GM23338 (cell line): ENCODE results near the gene TOX2. TPM values are rescaled to one million over a fixed set of nuclear protein-coding genes. Genes with fewer than 3 reads are reported as not detected.

Experiments
- ATAC-seq: fragments of 200-7000 bp; cut with Tn5 transposase; 3 replicates; pipeline ENCODE4 v1.9.1; 2020
- DNase-seq: peaks from one replicate; pipeline ENCODE4 v3.0.0-alpha.2; 2015; ENCODE audit warnings: low spot score
- H2AFZ ChIP-seq: fragments of 200-600 bp; sonication (generic); 2 replicates; pipeline ENCODE4 v1.8.0; 2016; ENCODE audit warnings: antibody characterized with exemption, mild to moderate bottlenecking, moderate library complexity
- H3F3A ChIP-seq: fragments of 200-600 bp; sonication (generic); replicated peaks from 2 replicates; pipeline ENCODE4 v1.8.0; 2017; ENCODE audit warnings: antibody characterized with exemption, mixed run types, low read depth
- H3K27ac ChIP-seq: fragments of 200-600 bp; sonication (generic); 2 replicates; pipeline ENCODE4 v1.6.1; 2016; ENCODE audit warnings: low read depth
- H3K27me3 ChIP-seq: fragments of 200-600 bp; sonication (generic); 2 replicates; pipeline ENCODE4 v1.8.0; 2016; ENCODE audit warnings: mild to moderate bottlenecking, mixed run types, moderate library complexity; ENCODE audit not compliant: insufficient read depth
- H3K36me3 ChIP-seq: fragments of 200-600 bp; sonication (generic); 2 replicates; pipeline ENCODE4 v1.8.0; 2016; ENCODE audit warnings: mild to moderate bottlenecking; ENCODE audit not compliant: insufficient read depth
- H3K4me1 ChIP-seq: fragments of 200-600 bp; sonication (generic); 2 replicates; pipeline ENCODE4 v1.8.0; 2016; ENCODE audit warnings: mild to moderate bottlenecking, moderate library complexity; ENCODE audit not compliant: insufficient read depth
- H3K4me2 ChIP-seq: fragments of 200-600 bp; sonication (generic); 2 replicates; pipeline ENCODE4 v1.7.1; 2017; ENCODE audit warnings: mixed run types
- H3K4me3 ChIP-seq: fragments of 200-600 bp; sonication (generic); 2 replicates; pipeline ENCODE4 v1.6.1; 2016; ENCODE audit warnings: mixed run types
- H3K79me2 ChIP-seq: fragments of 200-600 bp; sonication (generic); replicated peaks from 2 replicates; pipeline ENCODE4 v1.8.0; 2017; ENCODE audit warnings: mild to moderate bottlenecking; ENCODE audit not compliant: insufficient read depth
- H3K9me2 ChIP-seq: fragments of 200-600 bp; sonication (generic); 2 replicates; pipeline ENCODE4 v1.8.0; 2017; ENCODE audit not compliant: insufficient read depth
- H4K20me1 ChIP-seq: fragments of 200-600 bp; sonication (generic); replicated peaks from 2 replicates; pipeline ENCODE4 v1.8.0; 2017; ENCODE audit warnings: mild to moderate bottlenecking; ENCODE audit not compliant: insufficient read depth
- H3K27ac Mint-ChIP-seq: 2 replicates; pipeline ENCODE4 v1.8.0; 2020; ENCODE audit warnings: inconsistent platforms, mild to moderate bottlenecking, moderate library complexity, mixed read lengths
- H3K27me3 Mint-ChIP-seq: 3 replicates; pipeline ENCODE4 v1.8.0; 2022; ENCODE audit warnings: low read depth, mild to moderate bottlenecking, moderate library complexity, mixed read lengths, inconsistent platforms; ENCODE audit not compliant: insufficient read depth, poor library complexity
- H3K36me3 Mint-ChIP-seq: 3 replicates; pipeline ENCODE4 v1.8.0; 2021; ENCODE audit warnings: low read depth, mild to moderate bottlenecking, inconsistent platforms, moderate library complexity, mixed read lengths
- H3K4me1 Mint-ChIP-seq: 3 replicates; pipeline ENCODE4 v1.8.0; 2020; ENCODE audit warnings: mild to moderate bottlenecking, inconsistent platforms, mixed read lengths
- H3K4me3 Mint-ChIP-seq: 3 replicates; pipeline ENCODE4 v1.8.0; 2021; ENCODE audit warnings: moderate library complexity, mild to moderate bottlenecking, inconsistent platforms, mixed read lengths
- H3K9me3 Mint-ChIP-seq: 3 replicates; pipeline ENCODE4 v1.8.0; 2020; ENCODE audit warnings: moderate library complexity, mild to moderate bottlenecking, inconsistent platforms, mixed read lengths
- CREB1 ChIP-seq: fragments of 250-450 bp; sonication (Bioruptor Pico); IDR thresholded peaks from 2 replicates; pipeline ENCODE4 v1.5.0; 2020; ENCODE audit warnings: low read depth, mild to moderate bottlenecking, moderate library complexity
- CTCF ChIP-seq, 2 experiments: fragments of 200-600 bp in 1 of 2; sonication (generic) in 1 of 2; conservative IDR thresholded peaks; 2 replicates each; pipeline versions ENCODE4 v1.5.1 to v1.6.1; 2016 to 2017; ENCODE audit warnings: antibody characterized with exemption in 2 of 2, low read depth in 2 of 2, mild to moderate bottlenecking in 2 of 2, moderate library complexity in 1 of 2
- ETS1 ChIP-seq: IDR thresholded peaks from 2 replicates; pipeline ENCODE4 v1.6.1; 2016; ENCODE audit warnings: antibody characterized with exemption
- EZH2 ChIP-seq: fragments of 200-600 bp; sonication (generic); IDR thresholded peaks from one replicate; pipeline ENCODE4 v1.8.0; 2017; ENCODE audit warnings: antibody characterized with exemption, mild to moderate bottlenecking, low read depth; ENCODE audit not compliant: unreplicated experiment
- EZH2phosphoT487 ChIP-seq: fragments of 200-600 bp; sonication (generic); IDR thresholded peaks from one replicate; pipeline ENCODE4 v1.8.1; 2018; ENCODE audit warnings: antibody characterized with exemption; ENCODE audit not compliant: unreplicated experiment
- JUNB ChIP-seq: IDR thresholded peaks from one replicate; pipeline ENCODE4 v1.6.1; 2016; ENCODE audit warnings: antibody characterized with exemption; ENCODE audit not compliant: unreplicated experiment
- NANOG ChIP-seq: IDR thresholded peaks from 2 replicates; pipeline ENCODE4 v1.6.1; 2016; ENCODE audit warnings: antibody characterized with exemption, borderline replicate concordance
- POLR2AphosphoS5 ChIP-seq: IDR thresholded peaks from 2 replicates; pipeline ENCODE4 v1.6.1; 2016; ENCODE audit warnings: antibody characterized with exemption, low read depth
- REST ChIP-seq: IDR thresholded peaks from one replicate; pipeline ENCODE4 v1.6.1; 2018; ENCODE audit warnings: antibody characterized with exemption; ENCODE audit not compliant: unreplicated experiment
- ZNF331 ChIP-seq: fragments of 250-450 bp; sonication (Bioruptor Pico); IDR thresholded peaks from 2 replicates; pipeline ENCODE4 v1.5.0; 2020; ENCODE audit warnings: low read depth, mild to moderate bottlenecking, moderate library complexity
- polyA plus RNA-seq: library from polyadenylated mRNA; unstranded; fragments of >200 nt; fragmentation: Nextera tagmentation; extraction: Ambion mirVana; gene quantifications from 2 replicates; pipeline ENCODE4 v1.2.1, GENCODE V29; 2016
- total RNA-seq: library from RNA; depleted of rRNA; stranded (reverse); fragments of >200 nt; shearing (Covaris generic); gene quantifications from 2 replicates; pipeline ENCODE4 v1.2.3, GENCODE V29; 2014

Gene TOX2
- total and polyA plus RNA-seq, 2 experiments from 2014 or later = 1.4 to 1.5 TPM

GRCh38 chr20:44053046-44053445 lies 138.4 kb downstream of the TOX2 start (continued):
- TF ChIP-seq CTCF (conservative IDR thresholded peaks at IDR 0.05; ENCODE audit: low read depth in 2 of 2) (no peak), POLR2AphosphoS5 (no peak), REST (no peak), ETS1 (no peak), CREB1 (CRISPR knock-in tag) (no peak), EZH2phosphoT487 (no peak), ZNF331 (no peak)

GRCh38 chr20:44054118-44054517 lies 139.5 kb downstream of the TOX2 start:
- no peaks in the 10 kb centered on the region for H3K79me2 ChIP-seq
- TF ChIP-seq NANOG (no peak), EZH2 (no peak), REST (no peak), CTCF (conservative IDR thresholded peaks at IDR 0.05; ENCODE audit: low read depth in 2 of 2) (no peak), POLR2AphosphoS5 (no peak), ETS1 (no peak), JUNB (no peak), EZH2phosphoT487 (no peak)
- H3K27ac ChIP-seq = no peak overlapping the region
- Mint-ChIP-seq H3K27ac (no peak overlapping the region), H3K9me3 (0 out of 3 replicates have a peak, but pooled peaks cover 4% of the 10 kb centered on the region), H3K4me1 (peaks cover 5% of the 10 kb centered on the region; the same call in 2 of the 3 replicates), H3K27me3 (peaks cover 8% of the 10 kb centered on the region), H3K4me3 (no peak overlapping the region), H3K36me3 (no peaks in the 10 kb centered on the region)
- no peaks in the 10 kb centered on the region for H3K27me3 ChIP-seq
- DNase-seq (no peak), ATAC-seq (no peak)
- H3K9me2 ChIP-seq = no peaks in the 10 kb centered on the region
- no peak overlapping the region for H3K4me3 ChIP-seq
- H3K4me2 ChIP-seq = no peak overlapping the region
- no peaks in the 10 kb centered on the region for H3K4me1 ChIP-seq
- no peak overlapping the region for H2AFZ ChIP-seq
- H3F3A ChIP-seq = no peaks in the 10 kb centered on the region
- H3K36me3 ChIP-seq = no peaks in the 10 kb centered on the region
- H4K20me1 ChIP-seq = no peaks in the 10 kb centered on the region
